Esophagus (tissue), 2 donors: ENCODE measurements around the gene DGKD. TPM values are rescaled to one million over a fixed set of nuclear protein-coding genes. Genes with fewer than 3 reads are reported as not detected.

Source experiments
- polyA plus RNA-seq, 2 donors: library from polyadenylated mRNA; stranded (reverse); fragments of 200-250 nt; gene quantifications; one replicate each; pipeline ENCODE4 v1.2.3, GENCODE V29; 2013
- donor health status: healthy with polysubstance abuse.
- donor health status: Bipolar disorder and iron deficiency.

The DGKD gene
- polyA plus RNA-seq, 2 donors, result 3.3 to 15.4 TPM

Other genes starting within 250 kb of the DGKD start
- 1 to 10 TPM; 5.9 to 8.2 TPM for gene ATG16L1, start 102.8 kb upstream of the DGKD start, polyA plus RNA-seq
- gene SAG, start 46.7 kb upstream of the DGKD start, polyA plus RNA-seq, result not detected
- 10 to 100 TPM; 14.2 to 29.9 TPM for gene USP40, start 212.3 kb downstream of the DGKD start, polyA plus RNA-seq